ENCODE measurements around the gene DNAJC30.
A peak's percentile ranks its signal among the peaks of the same experiment; 100 is the strongest.
"Not testable (repeated sequence)": the region's sequence is repeated elsewhere in the genome, so short reads cannot be mapped to it uniquely, and the experiment has no call there.

DNAJC30 gene

DNA sequence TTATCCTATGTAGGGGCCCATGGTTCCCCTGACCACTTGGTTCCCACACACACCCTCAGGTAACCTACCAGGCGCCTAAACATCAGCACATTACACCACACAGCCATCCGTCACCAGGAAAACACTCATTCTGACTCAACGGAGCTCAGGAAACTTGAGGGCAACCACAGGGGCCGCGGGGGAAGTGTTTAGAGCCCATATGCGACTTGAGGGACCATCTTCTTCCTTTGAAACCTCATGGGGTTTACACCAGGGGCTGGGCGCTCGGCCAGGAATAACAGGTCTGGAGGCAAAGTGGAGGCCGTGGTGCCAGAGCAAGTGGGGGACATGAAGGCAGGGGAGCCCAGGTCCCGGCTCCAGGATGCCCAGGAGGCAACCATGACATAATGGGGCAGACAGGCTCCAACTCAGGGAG is 34.7 kb upstream of the DNAJC30 start:
- peaks cover 23% of the 10 kb centered on the region for H3K27me3 Mint-ChIP-seq (ENCODE audit: low read depth)
- H3K4me3 Mint-ChIP-seq: peak overlapping the region; percentile 92
- no peaks in the 10 kb centered on the region for H3K9me3 Mint-ChIP-seq
- peaks cover 2% of the 10 kb centered on the region for H3K36me3 Mint-ChIP-seq (ENCODE audit: low read depth)
- peaks cover 27% of the 10 kb centered on the region for H3K4me1 Mint-ChIP-seq (ENCODE audit: low read depth)
- peak overlapping the region; percentile 84 for H3K27ac Mint-ChIP-seq

GRCh38 chr7:73717025-73717807 is 34.0 kb upstream of the DNAJC30 start:
- Mint-ChIP-seq H3K36me3 (ENCODE audit: low read depth) (peaks cover 3% of the 10 kb centered on the region), H3K4me3 (peak overlapping the region; percentile 92), H3K27me3 (ENCODE audit: low read depth) (peaks cover 23% of the 10 kb centered on the region), H3K9me3 (no peaks in the 10 kb centered on the region), H3K4me1 (ENCODE audit: low read depth) (peaks cover 32% of the 10 kb centered on the region), H3K27ac (peak overlapping the region; percentile 84)

DNA sequence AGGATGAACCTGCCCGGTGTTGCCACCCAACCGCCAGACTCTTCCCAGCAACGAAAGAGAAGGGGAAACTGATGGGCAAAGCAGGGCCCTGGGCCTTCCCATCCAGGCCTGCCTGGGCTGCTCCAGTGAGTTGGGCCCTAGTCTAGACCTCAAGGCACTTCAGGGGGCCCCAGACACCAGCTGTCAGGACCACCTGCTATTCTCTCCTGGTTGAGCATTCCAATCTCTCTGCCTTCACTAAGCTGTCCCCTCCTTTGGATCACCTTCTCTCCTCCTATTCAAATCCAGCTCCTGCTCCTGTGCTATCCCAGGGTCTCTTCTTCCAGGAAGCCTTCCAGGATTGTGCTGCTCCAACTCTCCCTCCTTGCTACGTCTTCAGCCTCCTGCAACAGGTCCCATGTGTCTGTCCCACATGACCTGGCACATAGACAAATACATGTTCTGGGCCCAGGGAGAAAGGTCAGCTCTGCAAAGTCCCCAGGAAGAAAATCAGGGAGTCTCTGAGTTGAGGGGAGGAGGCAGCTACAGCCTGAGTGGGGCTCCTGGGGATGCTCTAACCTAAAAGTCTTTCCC is 33.2 kb upstream of the DNAJC30 start:
- Mint-ChIP-seq H3K36me3 (ENCODE audit: low read depth) (peaks cover 3% of the 10 kb centered on the region), H3K9me3 (no peaks in the 10 kb centered on the region), H3K27me3 (ENCODE audit: low read depth) (peaks cover 21% of the 10 kb centered on the region), H3K4me3 (no peak overlapping the region), H3K4me1 (ENCODE audit: low read depth) (peaks cover 32% of the 10 kb centered on the region), H3K27ac (no peak overlapping the region)

DNA sequence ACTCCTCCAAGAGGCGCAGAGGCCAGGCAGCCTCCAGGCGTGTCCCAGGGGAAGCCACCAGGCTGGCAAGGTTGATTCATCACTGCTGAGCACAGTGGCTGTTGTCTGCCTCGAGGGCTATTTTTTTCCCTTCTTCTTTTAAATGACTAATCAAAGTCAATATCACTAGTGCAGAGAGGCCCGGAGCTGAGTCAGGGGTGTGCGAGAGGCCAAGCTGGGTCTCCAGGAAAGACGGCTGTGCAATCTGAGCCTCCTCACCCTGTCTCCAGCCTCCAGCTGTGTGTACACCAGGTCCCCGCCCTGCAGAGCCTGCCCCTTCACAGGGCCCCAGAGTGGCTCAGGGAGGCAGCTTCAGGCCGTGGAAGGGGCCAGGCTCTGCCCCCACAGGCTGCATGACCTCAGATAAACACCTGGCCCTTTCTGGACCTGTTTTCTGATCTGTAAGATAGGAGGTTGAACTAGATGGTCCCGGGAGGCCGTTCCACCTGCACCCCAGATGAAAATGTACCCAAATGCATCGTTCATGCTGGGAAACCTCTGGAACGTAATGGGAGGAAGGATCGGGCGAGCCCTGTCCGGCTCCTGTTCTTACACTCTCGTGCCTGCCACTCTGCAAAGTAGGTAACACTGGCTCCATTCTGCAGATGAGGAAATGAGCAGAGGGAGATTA is 32.5 kb upstream of the DNAJC30 start:
- peaks cover 16% of the 10 kb centered on the region for H3K27me3 Mint-ChIP-seq (ENCODE audit: low read depth)
- peak overlapping the region; percentile 28 for H3K4me3 Mint-ChIP-seq
- peaks cover 3% of the 10 kb centered on the region for H3K36me3 Mint-ChIP-seq (ENCODE audit: low read depth)
- H3K9me3 Mint-ChIP-seq: no peaks in the 10 kb centered on the region
- H3K27ac Mint-ChIP-seq: no peak overlapping the region
- H3K4me1 Mint-ChIP-seq (ENCODE audit: low read depth): peaks cover 32% of the 10 kb centered on the region

- H3K36me3 Mint-ChIP-seq (ENCODE audit: low read depth); H3K9me3 Mint-ChIP-seq; H3K27me3 Mint-ChIP-seq (ENCODE audit: low read depth); H3K27ac Mint-ChIP-seq; H3K4me3 Mint-ChIP-seq: not testable (repeated sequence)
- peaks cover 28% of the 10 kb centered on the region for H3K4me1 Mint-ChIP-seq (ENCODE audit: low read depth)
Observed at GRCh38 chr7:73713319-73713718, 30.1 kb upstream of the DNAJC30 start.

GRCh38 chr7:73712773-73713172 is 29.5 kb upstream of the DNAJC30 start:
- Mint-ChIP-seq H3K27me3 (ENCODE audit: low read depth) (peaks cover 6% of the 10 kb centered on the region), H3K9me3 (no peaks in the 10 kb centered on the region), H3K36me3 (ENCODE audit: low read depth) (peaks cover 5% of the 10 kb centered on the region), H3K4me1 (ENCODE audit: low read depth) (peaks cover 22% of the 10 kb centered on the region), H3K27ac (no peak overlapping the region), H3K4me3 (no peak overlapping the region)

- no peaks in the 10 kb centered on the region for H3K9me3 Mint-ChIP-seq
- H3K27me3 Mint-ChIP-seq (ENCODE audit: low read depth): peaks cover 4% of the 10 kb centered on the region
- no peak overlapping the region for H3K27ac Mint-ChIP-seq
- peaks cover 8% of the 10 kb centered on the region for H3K4me1 Mint-ChIP-seq (ENCODE audit: low read depth)
- no peak overlapping the region for H3K4me3 Mint-ChIP-seq
- H3K36me3 Mint-ChIP-seq (ENCODE audit: low read depth): peaks cover 6% of the 10 kb centered on the region
Observed at GRCh38 chr7:73708961-73709549, 25.8 kb upstream of the DNAJC30 start.

DNA sequence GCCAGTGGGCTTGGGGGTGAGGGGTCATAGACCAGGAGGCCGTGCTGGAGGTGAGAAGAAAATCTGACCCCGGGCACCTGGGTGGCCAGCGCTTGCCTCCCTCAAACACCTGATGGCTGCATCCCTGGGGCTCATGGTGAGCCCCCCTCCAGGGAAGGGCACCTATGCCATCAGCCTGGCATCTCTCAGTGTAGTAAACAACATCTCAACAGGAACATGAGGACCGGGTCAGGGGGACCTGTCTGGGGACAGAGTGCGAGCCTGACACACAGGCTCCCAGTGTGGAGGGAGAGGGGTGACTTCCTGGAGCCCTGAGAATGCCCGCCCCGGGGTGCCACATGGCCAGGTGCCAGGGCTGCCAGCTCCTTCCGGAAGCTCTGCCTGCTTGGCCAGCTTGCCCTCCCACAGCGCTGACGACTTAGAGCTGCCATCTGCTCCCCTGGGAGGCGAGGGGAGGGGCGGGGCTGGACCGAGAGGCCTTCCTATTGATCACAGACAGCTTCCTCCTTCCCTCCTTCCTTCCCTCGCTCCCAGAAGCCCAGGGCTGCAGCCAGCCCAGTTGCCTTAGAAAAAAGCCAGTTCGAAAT is 23.9 kb upstream of the DNAJC30 start:
- H3K27ac Mint-ChIP-seq: no peak overlapping the region
- peaks cover 9% of the 10 kb centered on the region for H3K36me3 Mint-ChIP-seq (ENCODE audit: low read depth)
- no peaks in the 10 kb centered on the region for H3K27me3 Mint-ChIP-seq (ENCODE audit: low read depth)
- no peaks in the 10 kb centered on the region for H3K9me3 Mint-ChIP-seq
- H3K4me1 Mint-ChIP-seq (ENCODE audit: low read depth): peaks cover 4% of the 10 kb centered on the region
- no peak overlapping the region for H3K4me3 Mint-ChIP-seq

DNA sequence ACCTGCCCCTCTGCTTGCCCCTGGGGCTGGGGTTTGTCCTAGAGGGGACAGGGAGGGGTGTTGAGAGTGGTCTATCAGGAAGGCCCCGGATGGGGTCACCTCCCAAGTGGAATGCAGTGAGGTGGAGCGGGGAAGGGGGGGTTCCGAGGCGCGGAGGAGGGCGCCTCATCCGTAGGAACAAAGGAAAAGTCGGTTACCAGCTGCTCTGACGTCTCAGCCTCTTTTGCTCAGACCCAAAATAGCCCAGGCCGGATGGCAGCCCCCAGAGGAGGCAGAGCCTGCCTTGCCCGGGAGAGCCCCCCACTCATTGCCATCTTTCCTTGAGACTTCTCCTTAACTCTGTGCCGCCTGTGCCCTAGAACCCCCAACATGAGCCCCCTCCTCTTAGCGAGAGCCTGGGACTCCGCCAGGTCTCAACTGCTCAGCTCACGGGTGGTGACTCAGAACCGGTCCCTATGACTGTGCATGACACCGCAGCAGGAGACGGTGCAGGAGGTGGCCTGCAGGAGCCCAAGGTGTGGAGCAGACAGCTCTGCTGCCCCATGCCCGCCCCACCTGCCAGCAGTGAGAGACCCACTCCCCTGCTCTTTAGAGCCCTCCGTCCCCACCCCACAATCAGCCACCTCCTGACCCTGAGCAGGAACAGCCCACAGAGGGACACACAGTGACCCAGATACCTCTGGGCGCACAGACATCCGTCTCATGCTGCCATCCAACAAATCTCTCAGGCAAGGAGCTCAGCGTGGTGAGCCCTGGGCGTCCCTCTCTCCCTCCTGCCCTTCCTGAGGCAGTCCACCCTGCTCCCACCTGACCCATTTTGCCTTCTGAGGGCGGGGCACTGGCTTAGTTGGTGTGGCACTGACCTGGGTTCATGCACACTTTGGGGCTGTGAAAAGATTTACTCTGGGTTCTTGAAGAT is 23.1 kb upstream of the DNAJC30 start:
- no peak overlapping the region for H3K4me3 Mint-ChIP-seq
- H3K36me3 Mint-ChIP-seq (ENCODE audit: low read depth): peaks cover 17% of the 10 kb centered on the region
- no peaks in the 10 kb centered on the region for H3K9me3 Mint-ChIP-seq
- H3K27ac Mint-ChIP-seq: no peak overlapping the region
- no peaks in the 10 kb centered on the region for H3K27me3 Mint-ChIP-seq (ENCODE audit: low read depth)
- peaks cover 4% of the 10 kb centered on the region for H3K4me1 Mint-ChIP-seq (ENCODE audit: low read depth)

GRCh38 chr7:73705551-73705920 is 22.3 kb upstream of the DNAJC30 start:
- Mint-ChIP-seq H3K27ac (no peak overlapping the region), H3K4me3 (no peak overlapping the region), H3K36me3 (ENCODE audit: low read depth) (peaks cover 17% of the 10 kb centered on the region), H3K4me1 (ENCODE audit: low read depth) (peaks cover 4% of the 10 kb centered on the region), H3K27me3 (ENCODE audit: low read depth) (no peaks in the 10 kb centered on the region), H3K9me3 (no peaks in the 10 kb centered on the region)

GRCh38 chr7:73704640-73705550 is 21.6 kb upstream of the DNAJC30 start:
- no peak overlapping the region for H3K4me3 Mint-ChIP-seq
- peaks cover 17% of the 10 kb centered on the region for H3K36me3 Mint-ChIP-seq (ENCODE audit: low read depth)
- H3K27ac Mint-ChIP-seq: no peak overlapping the region
- H3K4me1 Mint-ChIP-seq (ENCODE audit: low read depth): peaks cover 4% of the 10 kb centered on the region
- no peaks in the 10 kb centered on the region for H3K27me3 Mint-ChIP-seq (ENCODE audit: low read depth)
- H3K9me3 Mint-ChIP-seq: no peaks in the 10 kb centered on the region

DNA sequence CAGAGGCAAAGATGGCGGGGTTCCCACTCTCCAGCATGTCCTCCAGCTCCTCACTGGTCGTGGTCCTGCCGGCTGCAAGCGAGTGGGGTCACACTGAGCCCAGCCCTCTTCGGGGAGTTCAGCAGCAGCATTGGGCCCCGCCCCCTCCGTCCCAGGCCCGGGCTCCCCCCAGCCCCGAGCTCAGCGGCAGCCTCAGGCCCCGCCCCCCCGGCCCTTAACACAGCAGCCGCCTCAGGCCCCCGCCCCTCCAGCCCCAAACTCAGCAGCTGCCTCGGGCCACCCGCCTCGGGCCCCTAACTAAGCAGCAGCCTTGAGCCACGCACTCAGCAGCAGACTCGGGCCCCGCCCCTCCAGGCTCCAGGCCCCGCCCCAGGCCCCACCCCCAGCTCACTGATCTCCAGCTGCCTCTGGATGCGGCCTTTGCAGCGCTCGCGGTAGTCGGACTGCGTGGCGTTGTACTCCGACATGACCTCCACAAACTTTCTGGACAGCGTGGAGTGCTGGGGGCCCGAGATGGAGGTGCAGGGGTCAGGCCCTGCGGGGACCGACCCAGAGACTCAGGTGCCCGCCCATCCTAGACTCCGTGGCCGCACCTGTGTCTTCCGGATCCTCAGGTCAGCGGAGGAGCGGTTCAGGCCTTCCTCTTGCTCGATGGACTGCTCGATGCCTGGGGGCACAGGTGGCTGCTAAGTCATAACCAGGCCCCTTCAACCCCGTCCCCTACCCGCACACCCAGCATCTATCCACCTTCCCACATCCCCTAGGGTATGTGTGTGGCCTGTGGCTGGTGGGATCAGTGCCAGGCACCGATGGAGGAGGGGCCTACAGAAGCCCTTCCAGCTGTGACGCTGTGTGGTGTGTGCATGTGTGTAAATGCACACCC is 20.7 kb upstream of the DNAJC30 start:
- Mint-ChIP-seq H3K9me3 (no peaks in the 10 kb centered on the region), H3K4me1 (ENCODE audit: low read depth) (peaks cover 4% of the 10 kb centered on the region), H3K27me3 (ENCODE audit: low read depth) (no peaks in the 10 kb centered on the region), H3K4me3 (no peak overlapping the region), H3K36me3 (ENCODE audit: low read depth) (peaks cover 17% of the 10 kb centered on the region), H3K27ac (no peak overlapping the region)

Measured in T-helper 1 cell treated with Interleukin-12 subunit alpha and Interleukin-12 subunit beta and Interleukin-4 antibody, amounts not matched to agents 30 μg/mL and 1 μg/mL, for 36 hours (primary cell).